GM18508 (cell line): ENCODE data around the gene ELP4.
"Not testable (repeated sequence)": the region's sequence is repeated elsewhere in the genome, so short reads cannot be mapped to it uniquely, and the experiment has no call there.

Experiments
- ATAC-seq: cut with Tn5 transposase; IDR thresholded peaks from one replicate; pipeline ENCODE4 v1.9.1; 2021; ENCODE audit warnings: moderate number of reproducible peaks; ENCODE audit not compliant: insufficient read depth, unreplicated experiment

The ELP4 gene

DNA sequence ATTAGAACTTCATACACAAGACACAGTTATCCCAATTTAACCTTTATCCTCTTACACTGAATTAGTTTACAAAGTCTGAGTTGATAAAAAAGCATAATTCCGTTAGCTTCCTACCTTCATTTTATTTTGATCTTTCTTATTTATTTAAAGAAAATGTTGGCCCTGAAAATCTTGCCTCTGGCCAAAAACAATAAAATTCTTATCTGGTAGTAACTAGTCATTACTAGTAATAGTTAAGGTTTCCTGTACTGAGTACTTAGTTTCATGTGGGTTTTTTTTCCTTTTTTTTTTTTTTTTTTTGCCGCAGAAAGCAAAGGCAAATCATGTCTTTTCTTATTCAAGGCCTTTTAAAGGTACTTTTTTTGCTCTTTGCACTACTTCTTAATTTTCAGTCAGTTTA, 180.9 kb downstream of the ELP4 start:
- ATAC-seq = no peak

DNA sequence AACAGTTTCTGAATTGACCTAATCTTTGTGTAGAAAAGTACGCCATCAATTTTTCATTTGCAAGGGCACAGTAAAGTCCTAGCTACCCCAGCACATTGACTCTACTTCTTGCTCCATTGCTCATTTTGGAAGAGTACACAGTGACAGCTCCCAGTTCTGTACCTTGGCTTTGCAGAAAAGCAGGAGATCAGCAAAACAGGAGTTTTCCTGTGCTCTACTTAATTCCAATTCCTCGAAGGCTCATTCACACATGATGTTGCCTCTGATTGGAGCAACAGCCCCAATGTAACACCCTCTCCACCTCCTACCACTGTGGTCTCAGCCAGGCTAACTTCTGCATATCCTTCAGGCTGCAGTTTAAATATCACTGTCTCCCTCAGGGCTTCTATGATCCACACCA, 182.9 kb downstream of the ELP4 start:
- ATAC-seq = no peak

DNA sequence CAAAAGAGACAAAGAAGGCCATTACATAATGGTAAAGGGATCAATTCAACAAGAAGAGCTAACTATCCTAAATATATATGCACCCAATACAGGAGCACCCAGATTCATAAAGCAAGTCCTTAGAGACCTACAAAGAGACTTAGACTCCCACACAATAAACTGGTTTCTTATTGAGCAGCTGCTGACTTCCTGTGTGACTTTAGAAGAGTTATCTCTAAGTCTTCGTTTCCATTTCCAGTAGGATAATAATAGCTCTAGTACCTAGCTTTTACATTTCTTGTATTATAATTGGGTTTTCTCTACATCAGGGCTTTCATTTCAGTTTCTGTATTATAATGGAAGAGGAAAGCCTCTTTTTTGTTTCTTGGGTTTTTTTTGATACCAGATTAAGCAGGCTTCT, 187.5 kb downstream of the ELP4 start:
- ATAC-seq = peak; percentile 95

DNA sequence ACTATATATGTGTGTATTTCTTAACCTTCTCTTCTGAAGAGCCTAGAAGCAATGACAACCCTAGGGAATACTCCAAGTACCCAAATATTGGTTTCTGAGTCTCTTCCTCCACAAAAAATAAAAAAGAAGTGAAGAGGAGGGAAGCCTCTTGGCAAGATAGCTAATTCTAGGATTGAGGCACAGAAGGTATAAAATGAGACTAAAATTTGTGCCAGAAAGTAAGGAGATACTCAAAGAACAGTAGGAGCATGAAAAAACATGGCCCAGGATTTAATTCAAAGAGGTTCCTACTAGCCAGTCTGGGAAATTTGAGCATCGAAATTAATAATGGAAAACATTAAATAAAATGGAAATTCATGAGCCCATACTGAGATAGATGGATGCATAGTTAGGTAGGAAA, 189.5 kb downstream of the ELP4 start:
- ATAC-seq = no peak

DNA sequence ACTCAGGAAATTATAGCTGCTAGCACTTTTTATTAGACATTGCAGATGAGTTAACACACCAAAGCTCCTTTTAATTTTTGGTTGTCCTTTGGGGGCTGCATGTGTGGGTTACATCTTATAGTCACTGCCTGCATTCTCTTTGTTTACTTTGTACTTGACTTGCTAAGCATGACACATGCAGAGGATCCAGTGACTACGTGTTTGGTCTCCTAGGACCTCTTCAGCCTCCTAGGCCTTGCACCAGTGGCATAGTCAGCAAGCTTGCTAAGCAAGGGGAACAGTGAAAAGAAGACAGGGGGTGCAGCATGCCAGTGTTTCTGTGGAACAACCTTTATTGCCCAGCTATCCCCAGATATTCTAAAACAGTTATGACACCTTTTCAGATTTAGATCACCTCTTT, 193.4 kb downstream of the ELP4 start:
- no peak for ATAC-seq

DNA sequence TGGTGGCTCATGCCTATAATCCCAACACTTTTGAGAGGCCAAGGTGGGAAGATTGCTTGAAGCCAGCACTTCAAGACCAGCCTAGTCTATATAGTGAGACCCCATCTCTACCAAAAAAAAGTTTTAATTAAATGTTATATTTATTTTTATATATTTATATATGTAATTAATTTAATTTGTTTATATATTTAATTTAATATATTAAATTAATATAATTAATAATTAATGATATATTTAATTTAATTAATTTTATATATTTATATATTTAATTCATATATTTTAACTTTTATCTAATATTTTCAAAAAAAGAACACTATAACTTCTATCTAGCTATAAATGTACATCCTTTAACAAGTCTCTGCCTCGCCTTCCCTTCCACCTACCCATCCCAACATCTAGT, 196.8 kb downstream of the ELP4 start:
- ATAC-seq = no peak

DNA sequence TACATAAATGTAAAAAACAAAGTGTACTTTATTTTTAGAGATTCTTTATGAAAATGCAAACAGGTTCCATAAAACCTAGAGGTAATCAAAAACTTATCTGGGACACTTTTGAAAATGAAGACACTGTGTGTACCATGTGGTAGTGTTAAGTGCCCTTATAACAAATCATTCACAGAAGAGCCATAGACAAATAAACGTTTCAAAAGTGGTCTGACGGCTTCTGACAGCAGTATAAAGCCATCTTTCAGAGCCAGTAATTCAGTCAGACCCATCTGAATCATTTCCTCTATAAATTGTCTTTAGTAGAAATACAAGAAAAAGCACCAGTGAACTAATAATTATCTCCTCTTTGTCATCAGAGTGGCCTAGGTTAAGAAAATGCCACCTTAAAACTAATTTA, 201.6 kb downstream of the ELP4 start:
- no peak for ATAC-seq

DNA sequence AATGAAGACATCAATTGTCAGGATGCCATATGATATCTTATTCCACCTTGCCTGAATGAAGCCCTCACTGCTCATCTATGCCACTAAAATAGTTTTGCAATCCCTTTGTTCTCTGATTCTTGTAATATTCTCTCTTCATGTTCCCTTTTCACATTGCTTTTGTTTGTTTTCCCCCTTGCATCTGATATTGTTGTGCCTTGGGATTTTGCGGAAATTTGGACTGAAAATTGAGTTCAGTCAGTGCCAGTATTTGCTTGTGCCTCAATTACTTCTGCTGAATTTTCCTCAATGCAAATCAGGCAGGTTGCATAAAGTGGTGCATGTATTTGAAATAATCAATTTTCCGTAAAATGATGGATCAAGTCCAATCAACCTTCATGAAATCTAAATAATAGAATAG, 203.3 kb downstream of the ELP4 start:
- ATAC-seq = no peak

DNA sequence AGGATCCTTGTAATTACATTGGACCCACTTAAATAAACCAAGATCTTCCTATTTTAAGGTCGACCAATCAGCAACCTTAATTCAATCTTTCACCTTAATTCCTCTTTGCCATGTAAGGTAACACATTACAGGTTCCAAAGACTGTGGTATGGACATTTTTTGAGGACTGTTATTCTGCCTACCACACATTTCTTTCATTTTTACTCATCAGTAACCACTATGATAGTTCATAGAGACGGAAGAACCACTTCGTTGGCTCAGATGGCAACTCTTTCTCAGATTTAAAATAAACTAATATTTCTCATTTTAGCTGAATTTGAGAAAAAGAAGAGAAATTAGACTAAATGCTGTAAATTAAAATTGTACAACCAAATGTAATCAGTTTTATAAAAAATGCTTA, 205.3 kb downstream of the ELP4 start:
- peak; percentile 70 for ATAC-seq

DNA sequence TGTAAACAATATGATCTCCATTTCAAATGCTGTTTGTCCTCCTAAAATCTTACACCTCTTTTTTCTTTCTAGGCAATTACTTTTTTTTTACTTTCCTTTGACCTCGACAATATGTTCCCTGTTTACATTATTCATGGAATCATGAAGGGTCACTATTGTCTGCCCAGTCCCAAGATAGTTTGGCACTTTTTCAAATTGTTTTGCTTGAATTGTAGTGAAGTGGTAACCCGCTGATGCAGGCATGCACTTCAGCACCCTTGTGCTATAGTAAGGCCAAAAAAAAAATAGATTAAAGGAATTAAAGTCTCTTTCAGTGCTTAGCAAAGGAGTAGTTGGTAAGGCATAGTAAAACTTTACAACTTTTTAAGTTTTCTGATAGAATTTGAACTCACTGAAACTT, 210.7 kb downstream of the ELP4 start:
- no peak for ATAC-seq

DNA sequence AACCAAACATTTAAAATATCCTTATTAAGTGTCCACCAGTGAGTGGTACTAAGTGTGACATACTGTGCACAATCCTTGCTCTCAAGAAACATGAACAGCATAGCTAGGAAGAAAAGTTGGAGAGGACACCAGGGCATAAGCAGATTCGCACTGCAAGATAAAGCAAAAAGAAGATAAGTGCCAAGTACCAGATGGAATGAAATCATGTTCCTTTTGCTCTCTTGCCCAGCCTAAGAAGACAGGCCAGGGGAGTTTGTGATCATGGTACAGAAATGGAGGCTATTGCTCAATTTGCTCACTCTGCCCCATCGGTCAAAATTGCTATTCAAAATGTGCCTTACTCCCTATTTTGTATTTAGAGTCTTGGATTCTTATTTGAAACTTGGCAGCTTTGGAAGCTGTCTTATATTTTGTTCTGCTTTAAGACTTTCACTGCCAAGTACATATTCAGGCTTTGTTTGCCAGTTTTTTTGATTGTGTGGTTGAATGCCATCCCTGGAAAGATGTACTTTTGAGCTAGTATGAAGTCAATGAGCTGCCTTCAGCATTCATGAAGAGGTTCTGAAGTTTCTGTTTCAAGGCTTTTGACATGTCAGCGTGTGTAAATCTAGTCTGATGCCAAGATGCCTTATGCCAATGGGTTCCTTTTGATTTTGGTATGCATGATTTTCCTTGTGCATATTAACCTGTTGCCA, 211.3 kb downstream of the ELP4 start:
- no peak for ATAC-seq

DNA sequence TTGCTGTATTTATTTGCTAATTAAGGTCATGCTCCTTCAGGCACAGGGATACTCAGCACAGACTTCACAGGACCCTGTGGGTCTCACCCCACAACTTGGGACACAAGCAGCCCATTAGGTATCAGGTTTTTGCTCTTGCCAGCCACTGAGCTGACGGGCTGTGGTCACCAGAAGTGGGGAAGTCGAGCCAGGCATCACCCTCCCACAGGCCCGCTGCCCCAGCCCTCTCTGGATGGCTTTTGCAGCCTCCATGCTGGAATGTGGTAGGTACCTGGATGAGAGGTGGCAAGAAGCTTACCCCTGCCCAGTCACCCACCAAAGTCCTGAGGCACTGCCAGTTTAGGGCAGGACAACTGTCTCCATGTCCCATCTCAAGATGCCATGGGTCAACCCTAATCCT, 213.2 kb downstream of the ELP4 start:
- no peak for ATAC-seq

DNA sequence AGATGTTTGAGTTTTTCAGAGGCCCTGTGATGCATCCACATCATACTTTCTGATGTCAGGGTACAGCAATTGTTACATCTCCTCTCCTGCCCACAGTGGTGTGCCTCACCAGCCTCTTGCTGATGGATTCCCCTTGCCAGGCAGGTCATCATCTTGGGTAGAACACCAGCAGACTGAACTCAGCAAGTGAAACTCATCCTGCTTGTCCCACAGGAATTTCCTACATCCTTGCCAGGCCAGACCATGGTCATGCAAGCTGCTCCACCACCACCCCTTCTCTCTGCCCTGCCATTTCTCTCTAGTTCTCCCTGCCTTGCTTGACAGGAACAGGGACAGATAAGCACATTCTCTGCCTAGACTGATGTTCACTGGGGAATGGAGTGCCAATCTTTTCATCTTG, 215.6 kb downstream of the ELP4 start:
- ATAC-seq = no peak

DNA sequence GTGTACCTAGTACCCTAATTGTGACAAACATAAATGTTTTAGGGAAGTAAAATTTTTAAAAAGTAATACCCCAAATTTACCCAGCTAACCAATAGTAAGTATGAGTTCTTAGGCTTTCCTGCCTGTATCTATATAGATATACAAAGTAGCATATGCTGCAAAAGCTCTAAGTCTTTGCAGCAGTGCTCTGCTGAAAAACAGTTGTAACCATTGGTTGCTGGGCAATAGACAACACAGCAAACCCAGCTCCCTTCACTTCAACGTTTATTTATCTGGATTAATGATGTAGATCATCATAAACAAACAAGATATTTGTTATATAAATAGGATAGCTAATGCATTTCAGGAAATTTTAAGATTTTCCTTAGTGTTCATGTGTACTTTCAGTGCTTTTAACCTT, 218.9 kb downstream of the ELP4 start:
- no peak for ATAC-seq

DNA sequence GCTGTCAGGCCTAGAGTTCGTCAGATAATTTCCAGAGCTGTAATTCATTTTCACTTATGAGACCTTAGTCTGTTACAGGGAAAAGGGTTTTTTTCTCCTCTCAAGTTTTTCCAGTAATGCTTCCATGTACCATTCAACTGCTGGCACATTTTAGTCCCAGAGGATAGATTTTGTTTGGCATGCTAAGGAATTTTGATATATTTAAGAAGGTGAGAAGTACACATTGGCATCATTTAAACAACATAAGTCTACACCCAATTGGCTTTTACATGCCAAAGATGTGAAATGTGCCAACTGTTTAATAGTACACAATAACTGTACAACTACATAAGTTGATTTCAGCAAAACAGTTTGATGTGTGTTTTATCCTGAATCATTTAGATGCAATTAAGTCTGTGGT, 230.6 kb downstream of the ELP4 start:
- ATAC-seq = no peak

DNA sequence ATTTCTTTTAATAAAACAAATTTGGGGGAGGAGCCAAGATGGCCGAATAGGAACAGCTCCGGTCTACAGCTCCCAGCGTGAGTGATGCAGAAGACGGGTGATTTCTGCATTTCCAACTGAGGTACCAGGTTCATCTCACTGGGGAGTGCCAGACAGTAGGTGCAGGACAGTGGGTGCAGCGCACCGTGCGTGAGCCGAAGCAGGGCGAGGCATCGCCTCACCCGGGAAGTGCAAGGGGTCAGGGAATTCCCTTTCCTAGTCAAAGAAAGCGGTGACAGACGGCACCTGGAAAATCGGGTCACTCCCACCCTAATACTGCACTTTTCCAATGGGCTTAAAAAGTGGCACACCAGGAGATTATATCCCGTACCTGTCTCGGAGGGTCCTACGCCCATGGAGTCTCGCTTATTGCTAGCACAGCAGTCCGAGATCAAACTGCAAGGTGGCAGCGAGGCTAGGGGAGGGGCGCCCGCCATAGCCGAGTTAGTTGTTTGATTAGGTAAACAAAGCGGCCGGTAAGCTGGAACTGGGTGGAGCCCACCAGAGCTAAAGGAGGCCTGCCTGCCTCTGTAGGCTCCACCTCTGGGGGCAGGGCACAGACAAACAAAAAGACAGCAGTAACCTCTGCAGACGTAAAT, 231.3 kb downstream of the ELP4 start:
- ATAC-seq = not testable (repeated sequence)

DNA sequence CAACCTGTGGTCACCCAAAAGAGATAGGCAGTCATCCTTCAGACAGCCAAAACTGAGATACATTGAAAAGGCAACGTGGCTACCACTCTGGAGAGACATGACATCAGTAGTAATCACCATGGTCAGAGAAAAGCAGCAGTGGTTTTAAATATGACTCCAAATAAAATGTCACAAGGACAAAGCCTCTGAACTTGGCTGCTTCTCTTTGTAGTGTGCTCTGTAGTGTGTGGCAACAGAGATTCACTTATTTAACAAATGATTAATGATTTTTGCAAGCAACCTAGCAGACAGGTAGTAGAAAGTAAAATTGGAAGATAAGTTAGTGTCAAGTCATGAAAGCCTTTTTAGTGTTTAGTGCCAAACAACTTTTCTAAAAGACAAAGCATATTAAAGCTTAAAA, 238.0 kb downstream of the ELP4 start:
- ATAC-seq = no peak

DNA sequence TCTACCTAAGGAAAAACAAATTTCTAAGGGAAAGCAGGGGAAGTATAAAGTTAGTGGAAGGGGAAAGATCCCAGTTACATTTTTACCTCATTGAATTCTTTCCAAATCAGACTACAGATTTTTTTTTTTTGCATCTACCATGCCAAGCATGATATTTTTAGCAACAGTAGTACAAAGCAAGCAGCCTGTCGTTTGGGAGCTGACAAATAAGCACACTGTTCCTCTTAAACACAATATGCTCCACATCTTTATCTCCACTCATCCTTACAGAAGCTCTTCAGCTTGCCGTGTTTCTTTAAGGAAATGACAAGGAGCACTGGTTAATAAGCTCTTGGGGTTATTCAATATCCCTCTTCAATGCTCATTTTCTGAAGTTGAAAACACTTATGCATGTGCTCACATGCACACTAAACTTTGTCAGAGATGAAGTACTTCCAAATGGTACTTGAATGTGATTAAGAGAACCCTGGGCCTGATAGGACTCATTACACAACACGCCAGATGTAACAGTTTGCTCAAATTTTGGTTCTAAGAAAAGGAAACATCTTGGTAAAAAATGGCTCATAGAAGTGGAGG, 247.8 kb downstream of the ELP4 start:
- no peak for ATAC-seq

DNA sequence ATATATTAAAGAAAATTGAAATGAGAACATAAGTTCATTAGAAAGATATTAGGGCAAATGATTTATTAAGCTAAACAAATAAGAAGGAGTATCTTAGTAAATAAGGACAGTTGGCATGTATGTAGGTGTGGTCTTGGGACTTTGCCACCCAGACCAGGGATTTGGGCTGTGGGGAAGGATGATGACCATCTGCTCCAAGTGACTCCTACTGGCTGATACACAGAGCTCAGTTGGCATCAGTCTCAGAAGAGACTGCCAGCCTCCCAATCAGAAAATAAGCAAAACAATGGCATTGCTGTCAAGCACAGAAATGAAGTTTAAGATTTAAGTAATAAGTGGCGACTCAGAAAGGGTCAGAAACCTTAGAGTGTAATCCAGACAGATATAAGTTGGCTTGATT, 252.1 kb downstream of the ELP4 start:
- ATAC-seq = no peak

DNA sequence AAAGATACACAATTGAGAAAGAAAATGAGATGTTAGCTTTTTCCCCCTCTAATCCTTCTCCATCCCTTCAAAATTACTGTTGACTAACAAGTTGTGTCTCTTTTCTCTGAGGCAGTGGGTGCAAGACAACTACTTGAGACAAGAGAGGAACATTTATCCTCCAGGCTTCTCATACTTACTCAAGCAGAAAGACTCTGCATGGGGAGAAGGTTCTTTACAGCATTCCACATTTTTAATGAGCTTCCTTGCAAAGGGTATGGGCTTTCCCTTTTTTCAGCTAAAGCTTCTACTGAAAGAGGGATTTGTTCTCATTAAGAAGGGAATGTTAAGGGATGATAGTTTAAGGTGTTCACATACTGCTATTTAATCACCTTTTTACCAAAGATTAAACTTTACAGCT, 253.7 kb downstream of the ELP4 start:
- no peak for ATAC-seq

DNA sequence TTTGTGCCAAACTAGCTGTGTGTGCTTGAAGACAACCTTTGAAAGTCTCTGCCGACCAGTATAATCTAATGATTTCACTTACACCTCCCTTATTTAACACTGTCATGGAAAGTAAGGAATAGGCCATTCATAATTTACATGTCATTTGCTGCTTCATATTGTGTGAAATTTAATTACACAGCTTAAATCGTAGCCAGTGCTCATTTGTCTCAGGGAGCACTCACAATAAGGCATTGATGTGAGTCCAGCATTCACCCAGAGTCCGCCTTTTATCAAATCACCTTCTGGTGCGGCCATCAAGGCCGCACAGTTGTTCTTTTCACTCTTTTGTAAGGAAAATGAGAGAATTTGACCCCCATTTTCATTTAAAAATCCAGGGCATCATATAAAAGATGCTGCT, 254.7 kb downstream of the ELP4 start:
- no peak for ATAC-seq

DNA sequence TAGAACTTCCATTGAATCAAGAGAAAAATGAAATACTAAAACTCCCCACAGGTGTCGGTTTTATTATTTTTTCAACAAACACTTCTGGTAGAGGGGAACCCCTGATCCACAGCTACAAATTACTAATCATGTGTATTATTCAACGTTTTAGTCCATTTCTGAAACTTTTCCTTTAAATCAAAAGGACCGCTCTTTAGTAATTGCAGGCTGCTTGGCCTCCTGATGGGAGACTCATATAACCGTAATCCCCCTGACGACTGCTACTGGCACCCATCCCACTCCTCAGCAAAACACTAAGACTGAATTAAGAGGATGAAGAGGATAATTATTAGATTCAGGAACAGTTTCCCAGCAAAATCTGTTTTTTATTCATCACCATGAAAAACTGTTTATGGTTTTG, 255.2 kb downstream of the ELP4 start:
- ATAC-seq = no peak
